ENCODE measurements around the gene TTC21A.

Gene TTC21A

DNA sequence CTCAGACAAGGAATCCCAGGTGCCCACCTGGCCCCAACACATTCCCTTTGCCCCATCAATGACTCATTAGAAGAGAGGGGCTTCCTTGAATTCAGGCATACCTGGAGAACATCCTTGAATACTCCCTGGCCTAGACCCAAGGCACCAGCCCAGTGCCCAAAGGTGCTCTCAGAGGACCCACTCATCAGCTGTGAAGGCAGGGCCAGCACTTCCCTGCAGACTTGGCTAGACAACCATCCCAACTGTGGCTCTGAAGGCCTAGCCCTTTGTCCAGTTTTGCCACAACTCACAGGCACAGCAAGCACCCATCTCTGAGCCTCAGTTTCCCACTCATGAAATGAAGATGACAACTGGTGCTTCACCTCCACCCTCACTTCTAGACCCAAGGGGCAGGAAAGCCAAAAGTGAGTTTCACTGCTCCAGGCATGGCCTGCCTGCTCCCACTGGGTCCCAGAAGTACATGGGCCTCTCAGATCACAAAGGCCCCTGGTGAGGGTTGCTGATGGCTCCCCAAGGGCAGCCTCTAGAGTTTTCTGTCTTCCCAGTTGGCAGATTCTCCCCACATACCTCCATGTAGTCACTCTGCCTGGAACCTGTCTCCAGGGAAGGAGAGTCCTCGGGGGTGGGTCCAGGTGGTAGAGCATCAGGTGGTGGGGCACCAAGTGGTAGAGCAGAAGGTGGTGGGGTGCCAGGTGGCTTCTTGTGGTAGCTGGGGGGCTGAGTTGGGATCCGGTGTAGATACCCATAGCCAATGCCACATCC is 7.6 kb upstream of the TTC21A start:
- no peak for DNase-seq

- DNase-seq: no peak
Measured at GRCh38 chr3:39100500-39100886, 7.0 kb upstream of the TTC21A start.

DNA sequence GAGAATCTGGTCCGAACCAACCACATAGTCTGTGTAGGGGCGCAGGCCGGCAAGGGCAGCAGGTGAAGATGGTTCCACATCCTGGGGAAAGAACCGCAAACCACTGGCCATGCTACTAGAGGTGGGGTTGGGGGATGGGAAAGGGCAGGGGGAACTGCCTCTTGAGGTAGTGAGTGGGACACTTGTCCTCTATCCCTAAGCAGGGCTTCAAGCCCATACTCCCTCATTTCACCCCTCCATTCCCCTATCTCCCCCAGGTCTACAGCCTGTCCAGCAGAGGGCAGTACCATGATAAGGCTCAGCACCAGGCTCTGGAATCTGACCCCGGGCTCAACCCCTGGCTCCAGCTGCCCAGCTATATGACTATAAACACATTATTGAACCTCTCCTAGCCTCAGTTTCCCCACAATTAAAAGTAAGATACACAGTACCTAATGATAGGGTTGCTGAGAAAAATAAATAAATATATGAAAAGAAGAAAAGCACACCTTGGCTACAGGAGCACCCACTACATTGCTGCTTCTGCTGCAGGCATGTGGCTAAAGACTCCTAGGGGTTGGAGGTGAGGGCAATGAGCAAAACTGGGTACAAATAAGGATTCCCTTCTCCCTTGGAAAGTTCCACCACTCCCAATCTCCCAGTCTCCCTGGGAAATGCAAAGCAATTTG is 6.3 kb upstream of the TTC21A start:
- peak; percentile 23 to 39 for DNase-seq

GRCh38 chr3:39102504-39103323 is 4.8 kb upstream of the TTC21A start:
- no peak for DNase-seq

GRCh38 chr3:39103324-39103693 is 4.2 kb upstream of the TTC21A start:
- no peak for DNase-seq

- DNase-seq: no peak
Measured at GRCh38 chr3:39103791-39104552, 3.5 kb upstream of the TTC21A start.

DNA sequence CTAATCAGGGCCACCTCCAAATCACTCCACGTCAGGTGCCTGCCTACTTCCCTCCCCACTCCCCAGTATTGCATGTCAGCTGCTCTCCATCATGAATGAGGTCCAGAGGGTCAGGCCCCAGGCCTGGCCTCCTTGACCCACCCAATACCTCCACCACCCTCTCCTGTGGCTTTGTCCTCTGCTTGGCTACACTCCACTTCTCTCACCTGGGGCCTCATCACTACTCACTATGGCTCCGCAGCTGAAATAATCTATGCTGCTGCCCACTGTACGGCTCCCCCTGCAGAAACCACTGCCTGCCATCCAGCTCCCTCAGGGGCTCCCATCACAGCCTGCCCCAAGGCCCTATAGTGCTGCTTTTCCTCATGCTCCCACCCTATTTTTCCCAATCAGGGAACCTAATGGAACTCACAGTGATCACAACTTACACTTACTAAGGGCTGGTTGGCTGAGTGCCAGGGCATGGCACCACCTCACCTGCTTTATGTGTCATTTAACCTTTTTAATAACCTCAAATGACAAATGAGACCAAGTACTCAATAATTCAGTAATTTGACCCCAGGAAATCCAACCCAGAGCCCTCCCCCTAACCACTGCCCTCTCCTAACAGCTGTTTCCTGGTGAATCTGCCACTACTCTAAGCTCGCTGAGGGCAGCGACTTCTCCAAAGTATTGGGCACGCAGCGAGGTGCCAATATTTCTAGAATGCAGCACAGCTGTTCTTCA is 2.4 kb upstream of the TTC21A start:
- no peak for DNase-seq

GRCh38 chr3:39105687-39106063 is 1.8 kb upstream of the TTC21A start:
- DNase-seq: no peak

DNA sequence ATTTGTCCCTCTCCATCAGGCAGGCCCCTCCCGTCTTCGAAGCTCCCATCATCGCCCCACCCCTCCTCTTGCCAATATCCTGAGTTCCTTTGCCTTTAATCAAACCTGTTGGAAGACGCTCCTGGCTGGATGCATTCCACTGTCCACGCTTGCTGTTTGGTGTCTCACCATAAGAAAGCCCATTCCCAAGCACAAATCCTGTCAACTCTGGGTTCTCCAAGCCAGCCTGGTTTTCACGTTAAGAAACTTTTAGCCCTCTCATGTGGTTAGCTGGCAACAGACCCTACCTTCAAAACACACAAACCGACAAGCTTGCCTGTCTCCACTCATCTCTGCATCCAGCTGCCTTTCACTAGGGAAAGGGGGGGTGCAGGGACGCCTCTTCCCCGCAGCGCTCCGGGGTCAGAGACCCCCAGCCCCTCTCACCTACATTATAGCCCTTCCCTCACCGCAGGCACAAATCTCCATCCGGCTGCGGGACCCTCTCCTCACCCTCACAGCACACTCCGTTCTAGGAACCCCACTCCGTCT is 1.1 kb upstream of the TTC21A start:
- no peak for DNase-seq

- no peak for DNase-seq
Measured at GRCh38 chr3:39106851-39107387, 561 bp upstream of the TTC21A start.

DNA sequence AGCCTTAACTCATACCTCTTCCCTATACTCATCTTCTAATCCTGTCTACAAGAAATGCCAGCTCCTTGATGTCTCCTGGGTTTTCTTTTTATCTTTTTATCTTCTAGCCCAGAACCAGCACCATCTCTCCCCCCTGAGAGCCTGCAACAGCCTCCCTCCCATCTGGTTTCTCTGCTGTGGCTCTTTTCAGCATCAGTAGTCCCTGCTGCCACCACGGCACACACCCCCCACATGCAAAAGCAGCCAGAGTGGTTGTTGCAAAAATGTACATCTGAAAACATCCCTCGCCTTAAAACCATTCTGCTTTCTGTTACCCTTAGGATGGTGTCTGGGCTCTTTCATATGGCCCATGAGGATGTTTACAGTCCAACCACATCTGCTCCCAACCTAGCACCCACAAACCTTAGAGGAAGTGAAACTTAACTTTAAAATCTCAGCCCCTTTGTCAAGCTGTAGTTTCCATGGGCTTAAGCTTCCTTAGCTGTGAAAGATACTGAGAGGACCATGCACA is 775 bp downstream of the TTC21A start:
- no peak for DNase-seq

GRCh38 chr3:39109086-39109485 is 1.6 kb downstream of the TTC21A start:
- no peak for DNase-seq

DNA sequence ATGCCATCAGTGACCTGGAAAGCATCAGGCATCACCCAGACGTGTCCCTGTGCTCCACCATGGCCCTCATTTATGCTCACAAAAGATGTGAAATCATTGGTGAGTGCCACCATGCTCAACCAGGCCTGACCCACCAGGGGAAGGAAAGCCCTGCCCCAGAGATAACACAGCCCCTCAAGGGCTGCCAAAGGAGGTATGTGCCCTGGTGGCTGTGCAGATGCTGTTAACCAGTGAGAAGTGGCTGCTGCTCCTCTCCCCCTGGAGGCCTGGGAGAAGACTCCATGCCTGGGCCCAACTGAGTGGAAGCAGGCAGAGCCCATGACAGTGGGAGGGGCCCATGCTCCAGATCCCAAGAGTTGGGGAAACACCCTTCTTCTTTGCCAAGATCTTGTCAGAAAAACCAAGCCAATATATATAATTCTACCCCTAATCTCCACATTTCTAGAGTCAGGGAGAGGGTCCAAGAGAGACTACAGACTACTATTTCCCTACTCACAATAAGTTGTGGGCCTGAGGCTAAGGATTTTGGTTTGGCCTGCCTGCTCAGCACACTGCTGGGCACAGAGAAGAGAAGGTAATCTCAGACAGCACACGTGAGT is 2.7 kb downstream of the TTC21A start:
- no peak for DNase-seq

- no peak for DNase-seq
Measured at GRCh38 chr3:39112113-39112512, 4.6 kb downstream of the TTC21A start.

- no peak for DNase-seq
Measured at GRCh38 chr3:39112535-39112934, 5.1 kb downstream of the TTC21A start.

DNA sequence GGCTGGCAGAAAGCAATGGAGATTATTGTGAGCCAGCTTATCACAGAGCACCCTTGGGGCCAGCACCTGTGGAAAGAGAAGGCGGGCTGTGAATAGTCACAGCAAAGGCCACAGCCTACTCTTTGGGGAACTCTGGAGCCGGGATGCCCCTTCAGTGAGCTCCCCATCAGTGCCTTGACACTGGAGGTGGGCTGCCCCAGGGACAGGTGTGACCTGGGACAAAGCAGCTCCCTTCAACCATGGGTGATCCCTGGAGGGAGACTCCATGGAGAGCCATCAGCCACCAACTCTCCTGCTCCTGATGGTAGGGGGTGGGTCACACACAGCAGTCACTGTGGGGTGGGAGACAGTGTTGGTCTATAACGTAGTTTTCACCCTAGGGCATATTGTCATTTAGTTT is 5.8 kb downstream of the TTC21A start:
- no peak for DNase-seq

GRCh38 chr3:39114456-39114855 is 7.0 kb downstream of the TTC21A start:
- no peak for DNase-seq

DNA sequence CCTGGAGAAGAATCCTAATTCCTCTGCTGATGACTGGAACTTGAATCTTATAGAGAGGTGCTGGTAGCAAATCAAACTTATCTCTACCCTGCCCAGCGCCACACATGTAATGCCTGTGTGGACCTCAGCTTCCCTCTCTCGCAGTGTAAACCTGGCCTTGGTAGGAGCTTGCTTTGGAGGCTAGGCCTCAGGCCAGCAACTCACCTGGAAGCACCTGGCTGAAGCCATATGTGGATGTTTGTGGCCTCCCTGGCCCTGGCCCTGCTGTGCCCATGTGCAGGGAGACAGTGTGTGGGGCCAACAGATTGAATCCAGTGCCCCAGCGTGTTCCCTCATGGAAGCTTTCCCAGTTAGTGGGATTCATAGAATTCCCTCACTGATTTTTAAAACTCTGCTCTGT is 8.4 kb downstream of the TTC21A start:
- DNase-seq: no peak

GRCh38 chr3:39118079-39118478 is 10.6 kb downstream of the TTC21A start:
- DNase-seq: no peak

GRCh38 chr3:39118931-39119660 is 11.6 kb downstream of the TTC21A start:
- DNase-seq: no peak

GRCh38 chr3:39121621-39122020 is 14.1 kb downstream of the TTC21A start:
- DNase-seq: no peak
